IPS-11a (cell line): ENCODE results near the gene CDH4.
"Not testable (repeated sequence)": the region's sequence is repeated elsewhere in the genome, so short reads cannot be mapped to it uniquely, and the experiment has no call there.

ENCODE experiments used
- H3K4me3 ChIP-seq: one replicate; pipeline ENCODE4 v1.5.1; 2013; ENCODE audit warnings: low read depth, low read length, control low read depth

Gene CDH4

DNA sequence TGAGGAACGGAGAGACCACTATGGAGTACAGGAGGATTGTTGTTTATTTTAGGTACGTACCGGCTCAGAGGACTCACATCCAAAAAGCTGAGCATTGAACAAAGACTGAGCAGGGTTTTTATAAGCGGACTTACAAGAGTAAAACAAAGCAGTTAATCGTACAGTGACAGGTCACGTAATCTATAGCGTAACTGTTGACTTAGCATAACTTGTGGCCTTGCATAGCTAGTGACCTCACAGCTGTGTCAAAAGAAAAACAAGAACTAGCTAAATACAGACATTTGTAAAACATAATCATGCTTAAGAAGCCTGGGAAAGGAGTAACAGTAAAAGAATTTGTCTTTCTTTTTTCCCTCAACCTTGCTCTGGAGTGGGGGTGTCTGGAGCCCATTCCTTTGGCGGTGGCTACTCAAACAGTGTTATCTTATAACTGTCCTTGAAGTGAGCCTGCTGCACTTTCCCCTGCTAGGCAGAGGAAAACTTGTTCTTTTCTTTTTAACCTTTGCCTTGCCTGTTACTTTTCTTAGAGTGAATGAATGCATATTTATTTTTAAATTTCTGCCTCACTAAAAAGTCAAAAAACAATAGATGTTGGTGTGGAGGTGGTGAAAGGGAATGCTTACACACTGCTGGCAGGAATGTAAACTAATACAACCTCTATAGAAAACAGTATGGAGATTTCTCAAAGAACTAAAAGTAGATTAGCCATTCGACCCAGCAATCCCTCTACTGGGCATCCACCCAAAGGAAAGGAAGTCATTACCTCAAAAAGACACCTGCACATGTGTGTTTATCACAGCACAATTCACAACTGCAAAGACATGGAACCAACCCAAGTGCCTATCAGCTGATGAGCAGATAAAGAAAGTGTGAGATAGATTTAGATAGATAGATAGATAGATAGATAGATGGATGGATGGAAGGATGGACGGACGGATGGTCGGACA lies 704.6 kb downstream of the CDH4 start:
- H3K4me3 ChIP-seq: no peak overlapping the region

- no peak overlapping the region for H3K4me3 ChIP-seq
Measured at GRCh38 chr20:61957961-61958715, 706.1 kb downstream of the CDH4 start.

DNA sequence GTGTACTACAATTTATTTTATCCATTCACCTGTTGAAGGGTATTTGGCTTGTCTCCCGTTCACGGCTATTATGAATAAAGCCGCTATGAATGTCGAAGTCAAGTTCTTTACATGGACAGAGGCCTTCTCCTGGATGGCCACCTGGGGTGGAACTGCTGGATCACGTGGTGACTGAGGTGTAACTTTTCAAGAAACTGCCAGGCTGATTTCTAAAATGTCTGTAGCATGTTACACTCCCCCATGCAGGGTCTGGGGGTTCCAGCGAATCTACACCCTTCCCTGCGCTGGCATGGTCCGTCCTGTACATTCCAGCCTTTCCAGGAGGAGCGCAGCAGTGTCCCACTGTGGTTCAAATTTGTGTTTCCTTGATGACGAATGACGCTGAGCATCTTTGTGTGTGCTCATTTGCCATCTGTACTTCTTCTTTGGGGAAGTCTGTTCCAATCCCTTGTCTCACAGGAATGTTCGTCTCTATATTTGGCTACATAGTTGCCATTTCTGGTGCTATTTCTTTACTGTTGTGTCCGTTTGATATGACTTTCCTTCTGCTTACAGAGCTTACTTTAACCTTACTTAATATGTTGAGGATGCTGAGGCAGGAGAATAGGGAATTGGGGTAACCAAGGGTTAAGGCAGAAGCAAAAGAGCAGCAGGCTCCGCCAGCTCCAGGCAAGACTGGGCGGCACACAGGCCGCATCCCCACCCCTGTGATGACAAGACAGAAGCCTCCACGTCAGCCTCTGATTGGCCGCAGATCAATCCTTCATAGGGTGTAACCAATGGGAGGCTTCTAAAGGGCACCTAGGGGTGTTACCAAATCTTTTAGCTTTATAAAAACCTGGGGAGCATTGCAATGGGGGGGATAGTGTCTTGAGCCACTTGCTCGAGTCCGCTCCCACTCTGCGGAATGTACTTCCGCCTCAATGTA lies 707.0 kb downstream of the CDH4 start:
- no peak overlapping the region for H3K4me3 ChIP-seq

DNA sequence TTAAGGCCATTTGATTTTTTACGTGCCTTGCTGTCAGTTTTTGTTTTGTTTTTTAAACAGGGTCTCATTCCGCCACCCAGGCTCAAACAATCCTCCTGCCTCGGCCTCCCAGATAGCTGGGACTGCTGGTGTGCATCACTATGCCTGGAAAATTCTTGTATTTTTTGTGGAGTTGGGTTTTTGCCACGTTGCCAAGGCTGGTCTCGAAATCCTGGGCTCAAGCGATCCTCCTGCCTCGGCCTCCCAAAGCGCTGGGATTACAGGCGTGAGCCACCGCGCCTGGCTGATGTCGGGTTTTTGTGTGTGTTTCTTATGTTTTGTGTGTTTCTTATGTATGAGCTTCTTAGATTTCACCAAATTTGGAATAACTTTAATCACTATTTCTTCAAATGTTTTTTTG lies 708.8 kb downstream of the CDH4 start:
- H3K4me3 ChIP-seq: no peak overlapping the region

DNA sequence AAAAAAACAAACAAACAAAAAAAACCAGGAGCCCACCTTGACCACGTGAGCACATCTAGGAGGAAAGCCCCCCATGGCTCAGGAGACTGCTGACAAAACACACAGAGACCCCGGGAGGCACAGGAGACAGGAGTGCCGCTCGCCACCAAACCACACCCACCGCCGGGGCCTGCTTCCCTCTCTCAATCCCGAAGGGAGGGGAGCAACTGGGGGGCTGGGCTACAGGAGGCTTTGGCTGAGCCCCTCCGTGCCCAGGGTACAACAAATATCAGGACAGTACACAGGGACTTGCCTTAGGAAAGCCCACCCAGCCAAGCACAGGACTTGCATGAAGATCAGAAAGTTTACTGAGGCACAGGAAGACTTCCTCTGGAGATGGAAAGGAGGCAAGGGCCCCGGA lies 711.1 kb downstream of the CDH4 start:
- H3K4me3 ChIP-seq: no peak overlapping the region

- no peak overlapping the region for H3K4me3 ChIP-seq
Measured at GRCh38 chr20:61963885-61964674, 712.0 kb downstream of the CDH4 start.

DNA sequence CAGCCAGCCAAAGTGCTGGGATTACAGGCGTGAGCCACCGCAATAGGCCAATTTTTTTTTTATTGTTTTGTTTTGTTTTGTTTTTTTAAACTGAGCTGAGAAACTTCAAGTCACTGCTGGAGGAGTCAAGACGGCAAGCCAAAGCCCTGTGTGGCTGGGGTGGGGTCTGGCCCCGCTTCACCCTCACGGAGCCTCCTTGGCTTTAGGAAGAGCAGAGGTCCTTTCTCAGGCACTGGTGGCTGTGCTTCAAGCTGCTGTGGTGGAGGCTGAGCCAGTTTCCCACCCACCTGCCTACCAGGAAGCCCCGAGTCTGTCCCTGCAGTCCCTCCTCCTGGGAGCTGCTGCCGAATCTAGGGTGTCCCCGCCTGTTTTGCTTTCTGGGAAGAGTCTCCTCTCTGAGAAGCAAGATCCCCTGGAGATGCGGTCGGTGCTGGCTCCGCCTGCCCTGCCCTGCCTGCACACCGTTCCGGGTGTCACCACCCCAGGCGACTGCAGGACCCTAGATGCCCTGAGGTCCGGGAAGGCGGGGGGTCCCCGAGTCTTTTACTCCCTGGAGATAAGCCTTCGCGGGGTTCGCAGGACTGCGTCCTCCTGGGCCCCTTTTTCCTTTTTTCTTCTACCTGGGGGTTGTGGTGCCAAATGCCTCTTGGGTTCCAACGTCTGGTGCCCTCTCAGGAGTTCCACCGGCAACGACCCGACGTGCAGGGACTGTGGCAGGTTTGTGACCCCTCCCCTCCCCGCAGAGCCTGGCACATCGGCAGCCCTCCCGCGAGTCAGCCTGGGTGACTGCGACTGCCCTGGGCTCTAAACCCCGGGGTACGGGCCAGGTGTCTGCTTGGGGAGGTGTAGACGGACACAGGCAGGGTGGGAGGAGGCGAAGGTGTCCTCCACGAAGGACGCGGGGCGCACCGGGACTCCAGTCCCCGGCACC lies 712.9 kb downstream of the CDH4 start:
- no peak overlapping the region for H3K4me3 ChIP-seq

- H3K4me3 ChIP-seq: no peak overlapping the region
Measured at GRCh38 chr20:61965606-61966491, 713.8 kb downstream of the CDH4 start.

GRCh38 chr20:61966492-61967244 lies 714.6 kb downstream of the CDH4 start:
- H3K4me3 ChIP-seq: no peak overlapping the region

GRCh38 chr20:61967300-61967699 lies 715.2 kb downstream of the CDH4 start:
- H3K4me3 ChIP-seq: no peak overlapping the region

DNA sequence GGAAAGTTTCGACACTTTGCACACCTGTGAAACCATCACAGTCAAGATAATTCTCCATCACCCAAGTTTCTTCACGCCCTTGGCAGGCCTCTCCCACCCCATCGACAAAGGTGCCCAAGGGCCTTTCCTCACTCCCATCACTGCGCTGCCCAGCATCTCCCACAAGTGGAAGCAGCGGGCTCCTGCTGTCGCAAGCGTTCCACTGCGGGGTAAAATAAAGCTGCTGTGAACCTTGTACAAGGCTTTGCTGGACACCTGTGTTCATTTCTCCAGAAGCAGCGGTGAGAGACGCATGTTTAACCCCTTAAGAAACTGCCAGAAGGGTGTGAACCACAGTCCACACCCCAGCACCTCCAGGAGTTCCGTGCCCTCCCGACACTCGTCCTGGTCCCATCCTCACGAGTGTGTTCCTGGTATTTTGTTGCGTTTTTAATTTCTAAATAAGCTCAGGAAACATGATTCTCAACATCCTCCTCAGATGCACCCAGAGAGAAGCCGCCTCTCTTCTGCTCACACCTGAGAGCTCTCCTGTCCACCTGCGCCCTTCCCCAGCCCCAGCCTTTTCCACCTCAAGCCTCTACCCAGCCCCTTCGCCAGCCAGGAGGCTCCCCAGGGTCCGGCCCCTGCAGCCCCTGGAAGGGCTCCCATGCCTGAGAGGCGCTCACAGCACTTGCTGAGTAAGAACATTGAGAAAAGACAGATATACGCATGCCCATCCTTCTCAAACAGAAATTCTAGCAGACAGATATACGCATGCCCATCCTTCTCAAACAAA lies 716.2 kb downstream of the CDH4 start:
- no peak overlapping the region for H3K4me3 ChIP-seq

DNA sequence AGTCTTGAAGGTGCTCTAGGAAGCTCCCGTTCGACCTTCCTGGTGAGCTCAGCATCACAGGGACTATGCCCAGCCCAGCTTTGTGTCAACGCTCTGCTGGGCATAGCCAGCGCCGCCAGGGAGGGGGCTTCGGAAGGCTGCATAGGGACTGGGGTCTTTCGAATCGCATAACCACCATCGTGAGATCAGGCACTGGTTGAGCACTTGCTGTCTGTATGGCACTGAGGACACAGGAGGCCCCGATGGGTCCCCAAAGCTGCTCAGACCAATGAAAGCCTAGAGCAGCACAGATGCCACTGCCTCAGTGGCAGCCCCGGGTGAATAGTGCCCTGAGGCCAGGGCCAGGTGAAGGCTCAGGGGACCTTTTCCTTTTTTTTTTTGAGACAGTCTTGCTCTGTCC lies 716.9 kb downstream of the CDH4 start:
- no peak overlapping the region for H3K4me3 ChIP-seq

DNA sequence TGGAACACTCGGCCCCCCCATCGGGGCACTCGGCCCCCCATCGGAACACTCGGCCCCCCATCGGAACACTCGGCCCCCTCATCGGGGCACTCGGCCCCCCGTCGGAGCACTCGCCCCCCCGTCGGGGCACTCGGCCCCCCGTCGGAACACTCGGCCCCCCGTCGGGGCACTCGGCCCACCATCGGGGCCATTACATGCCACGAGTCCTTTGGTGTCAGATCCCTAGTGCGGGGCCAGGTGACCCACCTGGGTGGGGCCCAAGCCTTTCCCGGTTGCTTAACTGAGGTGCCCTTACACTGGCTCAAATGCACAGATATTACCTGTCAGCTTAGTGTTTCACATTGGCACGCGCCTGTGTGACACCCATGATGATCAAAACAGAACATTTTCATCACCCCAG lies 717.7 kb downstream of the CDH4 start:
- no peak overlapping the region for H3K4me3 ChIP-seq

- no peak overlapping the region for H3K4me3 ChIP-seq
Measured at GRCh38 chr20:61970357-61970756, 718.3 kb downstream of the CDH4 start.

DNA sequence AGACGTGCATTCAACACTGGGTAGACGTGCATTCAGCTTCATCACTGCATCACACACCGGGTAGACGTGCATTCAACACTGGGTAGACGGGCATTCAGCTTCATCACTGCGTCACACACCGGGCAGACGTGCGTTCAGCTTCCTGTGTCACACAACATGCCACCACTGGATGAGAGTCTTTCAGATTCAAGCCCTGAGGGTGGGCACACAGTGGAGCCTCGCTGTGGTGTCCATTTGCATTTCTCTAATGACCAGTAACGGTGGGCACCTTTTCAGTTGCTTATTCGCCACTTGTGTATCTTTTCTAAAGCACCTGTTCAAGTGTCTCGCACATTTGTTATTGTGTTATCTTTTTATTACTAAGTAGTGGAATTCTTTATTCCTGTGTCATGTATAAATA lies 719.5 kb downstream of the CDH4 start:
- not testable (repeated sequence) for H3K4me3 ChIP-seq

- H3K4me3 ChIP-seq: no peak overlapping the region
Measured at GRCh38 chr20:61972636-61973508, 720.8 kb downstream of the CDH4 start.
